GM10248 (cell line): Measurements from ENCODE around the gene LAMA2.

Experiments used
- CTCF ChIA-PET: fragments of 300-600 bp; sonication (Branson Sonifier 250); formaldehyde crosslinking; extraction: SDS; loops from one replicate; lab custom pipeline; 2021; ENCODE audit warnings: antibody characterized with exemption; lab: Yijun Ruan, JAX
- POLR2A ChIA-PET: fragments of 350-650 bp; sonication (Branson Sonifier 250); formaldehyde crosslinking; extraction: SDS; loops from one replicate; lab custom pipeline; 2020; ENCODE audit warnings: antibody characterized with exemption; lab: Yijun Ruan, JAX
- DNase-seq: peaks from one replicate; pipeline ENCODE4 v3.0.0; 2012; ENCODE audit errors: extremely low spot score
- TF ChIP-seq, protein P1 (sequence below): IDR thresholded peaks from 2 replicates; pipeline ENCODE4 v1.5.1; 2012; ENCODE audit warnings: mild to moderate bottlenecking, low read depth; ENCODE audit errors: extremely low read depth, missing control alignments, control extremely low read depth

The LAMA2 gene

DNA sequence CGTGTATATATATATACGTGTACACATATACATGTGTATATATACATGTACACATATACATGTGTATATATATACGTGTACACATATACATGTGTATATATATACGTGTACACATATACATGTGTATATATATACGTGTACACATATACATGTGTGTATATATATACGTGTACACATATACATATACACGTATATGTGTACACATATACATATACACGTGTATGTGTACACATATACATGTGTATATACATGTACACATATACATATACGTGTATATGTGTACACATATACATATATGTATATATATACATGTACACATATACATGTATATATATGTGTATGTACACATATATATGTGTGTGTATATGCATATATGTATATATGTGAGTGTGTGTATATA, 317.2 kb downstream of the LAMA2 start:
- TF ChIP-seq, protein P1, sequence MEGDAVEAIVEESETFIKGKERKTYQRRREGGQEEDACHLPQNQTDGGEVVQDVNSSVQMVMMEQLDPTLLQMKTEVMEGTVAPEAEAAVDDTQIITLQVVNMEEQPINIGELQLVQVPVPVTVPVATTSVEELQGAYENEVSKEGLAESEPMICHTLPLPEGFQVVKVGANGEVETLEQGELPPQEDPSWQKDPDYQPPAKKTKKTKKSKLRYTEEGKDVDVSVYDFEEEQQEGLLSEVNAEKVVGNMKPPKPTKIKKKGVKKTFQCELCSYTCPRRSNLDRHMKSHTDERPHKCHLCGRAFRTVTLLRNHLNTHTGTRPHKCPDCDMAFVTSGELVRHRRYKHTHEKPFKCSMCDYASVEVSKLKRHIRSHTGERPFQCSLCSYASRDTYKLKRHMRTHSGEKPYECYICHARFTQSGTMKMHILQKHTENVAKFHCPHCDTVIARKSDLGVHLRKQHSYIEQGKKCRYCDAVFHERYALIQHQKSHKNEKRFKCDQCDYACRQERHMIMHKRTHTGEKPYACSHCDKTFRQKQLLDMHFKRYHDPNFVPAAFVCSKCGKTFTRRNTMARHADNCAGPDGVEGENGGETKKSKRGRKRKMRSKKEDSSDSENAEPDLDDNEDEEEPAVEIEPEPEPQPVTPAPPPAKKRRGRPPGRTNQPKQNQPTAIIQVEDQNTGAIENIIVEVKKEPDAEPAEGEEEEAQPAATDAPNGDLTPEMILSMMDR = no peak
- DNase-seq = no peak
- ChIA-PET CTCF (no interaction called here), POLR2A (no interaction called here)

DNA sequence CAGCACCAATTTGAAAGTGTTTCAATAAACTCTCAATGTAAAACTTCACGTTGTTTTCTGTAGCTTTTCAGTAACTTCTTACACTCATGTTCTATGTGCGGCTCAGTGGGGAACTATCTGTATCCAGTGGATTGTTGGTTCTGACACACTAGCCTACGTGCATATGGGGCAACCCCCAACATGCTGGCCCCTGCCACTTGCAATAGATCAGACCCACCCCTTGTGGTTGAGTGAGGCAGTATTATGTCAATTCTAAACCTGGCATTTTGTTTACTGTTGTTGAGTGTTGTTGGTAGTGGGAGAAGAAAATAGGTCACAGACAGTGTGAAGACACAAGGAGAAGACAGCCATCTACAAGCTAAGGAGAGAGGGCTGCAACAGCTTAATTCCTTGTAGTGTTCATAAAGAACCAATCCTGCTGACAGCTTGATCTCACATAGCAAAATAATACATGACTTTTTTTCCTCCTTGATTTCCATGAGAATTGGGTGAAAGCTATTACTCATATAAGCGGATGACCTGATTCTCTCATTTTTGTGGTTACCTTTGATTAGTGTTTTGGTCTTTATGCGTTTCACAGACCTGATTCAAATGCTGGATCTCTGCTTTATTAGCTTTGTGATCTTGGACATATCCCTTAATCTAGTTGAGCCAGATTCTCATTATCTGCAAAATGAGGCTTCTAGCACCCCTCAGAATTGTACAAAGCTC, 320.4 kb downstream of the LAMA2 start:
- TF ChIP-seq, protein P1 = no peak
- no peak for DNase-seq
- POLR2A ChIA-PET = no interaction called here
- CTCF ChIA-PET = interaction anchor here (1.3 to 1.5 kb wide), 2 partner anchors 9 to 14 kb away, joined by 4 to 6 read pairs; no protein-coding TSS in a partner anchor

DNA sequence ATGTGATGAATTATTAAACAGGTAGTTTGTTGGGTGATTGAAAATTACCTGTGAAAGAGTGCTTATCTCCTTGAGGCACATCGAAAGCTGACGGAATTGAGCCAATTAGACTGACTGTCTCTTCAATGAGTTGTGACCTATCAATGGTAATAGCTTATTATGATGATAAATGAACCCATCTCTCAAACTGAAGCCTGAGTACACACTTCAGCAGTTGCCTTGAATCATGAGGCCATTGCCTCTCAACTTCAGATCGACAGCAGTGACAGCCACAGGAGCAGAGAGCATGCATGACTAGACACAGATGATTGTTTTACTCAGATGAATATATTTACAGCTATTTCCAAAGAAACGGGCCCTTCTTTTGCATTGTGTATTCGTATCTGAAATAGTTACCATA, 323.9 kb downstream of the LAMA2 start:
- ChIA-PET CTCF (interaction anchor here (1.3 kb wide), 1 partner anchor 23 kb away, joined by 5 read pairs; no protein-coding TSS in a partner anchor), POLR2A (no interaction called here)
- TF ChIP-seq, protein P1 = no peak
- DNase-seq = no peak

DNA sequence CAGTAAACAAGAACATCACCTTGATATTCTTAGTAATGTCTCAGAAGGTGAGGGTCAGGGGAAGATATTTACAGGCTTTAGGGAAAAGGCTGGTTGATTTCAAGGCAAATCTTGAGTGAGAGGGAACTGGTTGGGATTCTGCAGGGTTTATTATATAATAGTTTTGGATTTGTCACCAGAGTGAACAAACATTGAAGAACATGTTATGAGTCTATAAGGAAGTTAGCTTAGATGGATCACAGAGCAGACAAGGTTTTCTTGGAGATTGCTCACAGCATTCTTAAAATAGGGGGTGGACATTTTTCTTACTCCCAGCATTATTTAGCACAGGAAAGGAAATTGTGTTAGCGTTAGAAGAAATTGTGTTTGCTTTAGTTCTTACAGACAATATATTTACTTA, 324.9 kb downstream of the LAMA2 start:
- ChIA-PET POLR2A (no interaction called here), CTCF (no interaction called here)
- no peak for DNase-seq

DNA sequence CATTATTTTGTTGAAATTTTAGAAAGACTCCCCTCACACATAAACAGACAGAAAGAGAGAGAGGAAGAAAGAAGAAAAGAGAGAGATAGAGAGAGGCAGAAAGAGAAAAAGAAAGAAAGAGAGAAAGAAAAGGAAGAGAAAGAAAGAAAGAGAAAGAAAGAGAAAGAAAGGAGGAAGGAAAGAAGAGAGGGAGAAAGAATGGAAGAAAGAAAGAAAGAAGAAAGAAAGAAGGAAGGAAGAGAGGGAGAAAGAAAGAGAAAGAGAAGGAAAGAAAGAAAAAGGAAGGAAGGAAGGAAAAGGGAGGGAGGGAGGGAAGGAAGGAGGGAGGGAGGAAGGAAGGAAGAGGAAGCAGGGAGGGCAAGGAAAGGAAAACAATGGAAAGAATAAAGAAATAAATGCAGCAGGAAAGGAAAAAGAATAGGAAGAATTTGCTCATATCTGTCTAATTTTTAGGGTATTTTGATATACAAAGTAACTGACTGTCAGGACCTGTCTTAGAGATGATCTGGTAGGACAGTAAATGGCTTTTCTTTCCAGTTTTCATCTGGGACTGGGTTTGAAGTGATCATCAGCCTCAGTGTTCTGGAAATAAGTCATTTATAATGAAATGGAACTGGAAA, 325.6 kb downstream of the LAMA2 start:
- POLR2A ChIA-PET = no interaction called here
- TF ChIP-seq, protein P1 = no peak
- DNase-seq = no peak
- CTCF ChIA-PET = interaction anchor here (0.7 kb wide), 1 partner anchor 10 kb away, joined by 3 read pairs; no protein-coding TSS in a partner anchor

More for the DNA sequence above, 324.9 kb downstream of the LAMA2 start:
- TF ChIP-seq, protein P1 = no peak

DNA sequence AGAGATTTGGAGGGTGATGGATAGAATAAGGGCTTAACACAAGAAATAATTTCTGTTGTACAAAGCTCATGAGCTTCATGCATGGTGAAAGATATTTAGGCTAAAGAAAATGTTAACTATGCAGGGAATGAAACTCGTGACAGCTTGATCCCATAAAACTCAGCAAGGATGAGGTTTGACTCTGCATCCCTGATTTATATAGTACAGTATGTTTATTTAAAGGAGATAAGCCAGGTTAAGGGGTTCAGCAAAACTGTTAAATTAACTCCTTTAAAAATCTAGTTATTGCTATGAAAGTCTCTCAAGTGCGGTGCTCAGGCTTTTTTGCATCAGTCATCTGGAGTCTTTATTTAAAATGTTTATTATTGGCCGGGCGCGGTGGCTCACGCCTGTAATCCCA, 326.4 kb downstream of the LAMA2 start:
- ChIA-PET CTCF (interaction anchor here (0.7 kb wide), 1 partner anchor 9 kb away, joined by 3 read pairs; no protein-coding TSS in a partner anchor), POLR2A (no interaction called here)
- TF ChIP-seq, protein P1 = no peak
- DNase-seq = no peak
